IMR-90 (cell line): ENCODE measurements around the gene ADAM12.

Experiments
- BHLHE40 ChIP-seq: fragments of 150-350 bp; IDR thresholded peaks from 2 replicates; pipeline ENCODE4 v1.6.1; 2016; ENCODE audit warnings: mild to moderate bottlenecking, low read depth, low read length
- CEBPB ChIP-seq: IDR thresholded peaks from 2 replicates; pipeline ENCODE4 v1.6.1; 2012; ENCODE audit warnings: low read depth, low read length, improper control_type of control experiment
- CTCF ChIP-seq: conservative IDR thresholded peaks from 2 replicates; pipeline ENCODE4 v1.5.1; 2012; ENCODE audit warnings: mild to moderate bottlenecking, low read depth, low read length, improper control_type of control experiment
- FOS ChIP-seq: fragments of 150-350 bp; IDR thresholded peaks from 2 replicates; pipeline ENCODE4 v1.6.1; 2016; ENCODE audit warnings: low read depth, low read length
- MAZ ChIP-seq: IDR thresholded peaks from 2 replicates; pipeline ENCODE4 v1.6.1; 2012; ENCODE audit warnings: low read depth, mild to moderate bottlenecking, low read length, improper control_type of control experiment, moderate library complexity, borderline replicate concordance
- POLR2A ChIP-seq: IDR thresholded peaks from 2 replicates; pipeline ENCODE4 v1.6.1; 2012; ENCODE audit warnings: mild to moderate bottlenecking, low read depth, low read length
- RAD21 ChIP-seq: IDR thresholded peaks from 2 replicates; pipeline ENCODE4 v1.6.1; 2012; ENCODE audit warnings: low read length, improper control_type of control experiment

- TF ChIP-seq CTCF = 0 out of 2 replicates have a peak, but pooled peaks have one; percentile 4
- no peak for TF ChIP-seq POLR2A
- no peak for TF ChIP-seq CEBPB
- 0 out of 2 replicates have a peak, but pooled peaks have one; percentile 15 for TF ChIP-seq RAD21
- TF ChIP-seq FOS = no peak
- no peak for TF ChIP-seq MAZ
- TF ChIP-seq BHLHE40 = no peak
These were observed 300.3 kb downstream of the ADAM12 start for GRCh38 chr10:126087796-126088505.
